ENCODE results near the gene KSR1.

KSR1 gene

GRCh38 chr17:27585153-27585681 is 129.0 kb downstream of the KSR1 start:
- no peak overlapping the region for H3K4me3 ChIP-seq (ENCODE audit: low read depth, low read length)

GRCh38 chr17:27585792-27586191 is 129.5 kb downstream of the KSR1 start:
- H3K4me3 ChIP-seq (ENCODE audit: low read depth, low read length), result no peak overlapping the region

GRCh38 chr17:27586203-27586721 is 130.0 kb downstream of the KSR1 start:
- no peak overlapping the region for H3K4me3 ChIP-seq (ENCODE audit: low read depth, low read length)

GRCh38 chr17:27588354-27588753 is 132.1 kb downstream of the KSR1 start:
- H3K4me3 ChIP-seq (ENCODE audit: low read depth, low read length), result no peak overlapping the region

- no peak overlapping the region for H3K4me3 ChIP-seq (ENCODE audit: low read depth, low read length)
Observed at GRCh38 chr17:27590864-27591263, 134.6 kb downstream of the KSR1 start.

- no peak overlapping the region for H3K4me3 ChIP-seq (ENCODE audit: low read depth, low read length)
Observed at GRCh38 chr17:27591986-27592385, 135.7 kb downstream of the KSR1 start.

GRCh38 chr17:27593232-27593856 is 137.1 kb downstream of the KSR1 start:
- no peak overlapping the region for H3K4me3 ChIP-seq (ENCODE audit: low read depth, low read length)

GRCh38 chr17:27593857-27594255 is 137.6 kb downstream of the KSR1 start:
- no peak overlapping the region for H3K4me3 ChIP-seq (ENCODE audit: low read depth, low read length)

- no peak overlapping the region for H3K4me3 ChIP-seq (ENCODE audit: low read depth, low read length)
Observed at GRCh38 chr17:27595208-27595607, 139.0 kb downstream of the KSR1 start.

- H3K4me3 ChIP-seq (ENCODE audit: low read depth, low read length), result no peak overlapping the region
Observed at GRCh38 chr17:27596096-27596495, 139.8 kb downstream of the KSR1 start.

GRCh38 chr17:27596566-27597187 is 140.4 kb downstream of the KSR1 start:
- H3K4me3 ChIP-seq (ENCODE audit: low read depth, low read length), result no peak overlapping the region

- no peak overlapping the region for H3K4me3 ChIP-seq (ENCODE audit: low read depth, low read length)
Observed at GRCh38 chr17:27597188-27597580, 140.9 kb downstream of the KSR1 start.

GRCh38 chr17:27597783-27598320 is 141.6 kb downstream of the KSR1 start:
- no peak overlapping the region for H3K4me3 ChIP-seq (ENCODE audit: low read depth, low read length)

GRCh38 chr17:27598337-27599050 is 142.2 kb downstream of the KSR1 start:
- no peak overlapping the region for H3K4me3 ChIP-seq (ENCODE audit: low read depth, low read length)

- no peak overlapping the region for H3K4me3 ChIP-seq (ENCODE audit: low read depth, low read length)
Observed at GRCh38 chr17:27600471-27600870, 144.2 kb downstream of the KSR1 start.

GRCh38 chr17:27601069-27601974 is 145.1 kb downstream of the KSR1 start:
- no peak overlapping the region for H3K4me3 ChIP-seq (ENCODE audit: low read depth, low read length)

- H3K4me3 ChIP-seq (ENCODE audit: low read depth, low read length), result no peak overlapping the region
Observed at GRCh38 chr17:27601975-27602302, 145.7 kb downstream of the KSR1 start.

- H3K4me3 ChIP-seq (ENCODE audit: low read depth, low read length), result no peak overlapping the region
Observed at GRCh38 chr17:27602721-27603420, 146.6 kb downstream of the KSR1 start.

GRCh38 chr17:27603421-27603770 is 147.1 kb downstream of the KSR1 start:
- H3K4me3 ChIP-seq (ENCODE audit: low read depth, low read length), result no peak overlapping the region
